ENCODE results near the gene MED12L.

Gene MED12L

DNA sequence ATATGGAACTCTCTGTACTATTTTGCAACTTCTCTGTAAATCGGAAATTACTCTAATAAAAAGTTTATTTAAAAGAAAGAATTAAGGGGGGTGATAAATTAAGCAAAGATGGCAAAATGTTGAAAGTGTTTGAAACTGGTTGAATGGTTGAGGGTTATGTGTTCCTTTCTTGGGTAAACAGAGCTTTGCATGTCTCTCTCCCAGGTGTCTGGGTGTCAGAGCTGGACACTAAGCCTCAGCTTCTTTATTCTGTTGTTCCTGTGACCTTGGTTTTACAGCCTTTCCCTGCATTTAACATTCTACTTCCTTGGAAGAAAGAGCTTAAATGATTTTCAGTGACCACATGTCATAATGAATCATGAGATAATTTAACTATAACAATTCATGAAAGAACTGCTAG is 110.4 kb downstream of the MED12L start:
- Mint-ChIP-seq H3K9me3 (no peaks in the 10 kb centered on the region), H3K27ac (no peak overlapping the region), H3K27me3 (ENCODE audit: low read depth) (no peaks in the 10 kb centered on the region), H3K36me3 (ENCODE audit: low read depth) (peaks cover 19% of the 10 kb centered on the region), H3K4me3 (no peak overlapping the region), H3K4me1 (no peaks in the 10 kb centered on the region)
- TF ChIP-seq, protein P1, sequence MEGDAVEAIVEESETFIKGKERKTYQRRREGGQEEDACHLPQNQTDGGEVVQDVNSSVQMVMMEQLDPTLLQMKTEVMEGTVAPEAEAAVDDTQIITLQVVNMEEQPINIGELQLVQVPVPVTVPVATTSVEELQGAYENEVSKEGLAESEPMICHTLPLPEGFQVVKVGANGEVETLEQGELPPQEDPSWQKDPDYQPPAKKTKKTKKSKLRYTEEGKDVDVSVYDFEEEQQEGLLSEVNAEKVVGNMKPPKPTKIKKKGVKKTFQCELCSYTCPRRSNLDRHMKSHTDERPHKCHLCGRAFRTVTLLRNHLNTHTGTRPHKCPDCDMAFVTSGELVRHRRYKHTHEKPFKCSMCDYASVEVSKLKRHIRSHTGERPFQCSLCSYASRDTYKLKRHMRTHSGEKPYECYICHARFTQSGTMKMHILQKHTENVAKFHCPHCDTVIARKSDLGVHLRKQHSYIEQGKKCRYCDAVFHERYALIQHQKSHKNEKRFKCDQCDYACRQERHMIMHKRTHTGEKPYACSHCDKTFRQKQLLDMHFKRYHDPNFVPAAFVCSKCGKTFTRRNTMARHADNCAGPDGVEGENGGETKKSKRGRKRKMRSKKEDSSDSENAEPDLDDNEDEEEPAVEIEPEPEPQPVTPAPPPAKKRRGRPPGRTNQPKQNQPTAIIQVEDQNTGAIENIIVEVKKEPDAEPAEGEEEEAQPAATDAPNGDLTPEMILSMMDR (IDR thresholded peaks at IDR 0.05; ENCODE audit: unreplicated experiment in 3 of 3) = no peak

DNA sequence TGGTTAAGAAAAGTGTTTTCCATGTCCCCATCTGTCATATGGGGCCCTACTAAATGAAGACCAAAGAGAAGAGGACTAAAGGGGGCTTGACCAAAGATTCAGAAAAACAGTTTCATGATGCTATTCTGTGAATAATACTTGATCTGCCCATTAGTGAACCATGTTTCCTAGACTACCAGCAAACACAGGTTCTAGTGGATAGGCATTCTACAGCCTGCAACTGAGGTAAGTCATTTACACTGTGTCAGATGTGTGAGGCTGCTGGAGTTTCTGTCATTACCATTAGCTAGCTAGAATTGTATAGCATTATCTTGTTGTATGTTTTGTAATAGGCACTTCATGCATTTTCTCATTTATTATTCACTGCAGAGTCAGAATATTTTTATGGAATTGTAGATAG is 111.0 kb downstream of the MED12L start:
- H3K4me1 Mint-ChIP-seq = no peaks in the 10 kb centered on the region
- no peaks in the 10 kb centered on the region for H3K9me3 Mint-ChIP-seq
- no peak overlapping the region for H3K27ac Mint-ChIP-seq
- H3K4me3 Mint-ChIP-seq = no peak overlapping the region
- no peaks in the 10 kb centered on the region for H3K27me3 Mint-ChIP-seq (ENCODE audit: low read depth)
- H3K36me3 Mint-ChIP-seq (ENCODE audit: low read depth) = peaks cover 13% of the 10 kb centered on the region
- TF ChIP-seq, protein P1 (IDR thresholded peaks at IDR 0.05; ENCODE audit: unreplicated experiment in 3 of 3) = no peak

GRCh38 chr3:151197228-151197627 is 111.8 kb downstream of the MED12L start:
- H3K9me3 Mint-ChIP-seq = no peaks in the 10 kb centered on the region
- no peaks in the 10 kb centered on the region for H3K27me3 Mint-ChIP-seq (ENCODE audit: low read depth)
- no peak overlapping the region for H3K4me3 Mint-ChIP-seq
- H3K27ac Mint-ChIP-seq = no peak overlapping the region
- peaks cover 13% of the 10 kb centered on the region for H3K36me3 Mint-ChIP-seq (ENCODE audit: low read depth)
- TF ChIP-seq, protein P1 (IDR thresholded peaks at IDR 0.05; ENCODE audit: unreplicated experiment in 3 of 3) = no peak
- no peaks in the 10 kb centered on the region for H3K4me1 Mint-ChIP-seq

DNA sequence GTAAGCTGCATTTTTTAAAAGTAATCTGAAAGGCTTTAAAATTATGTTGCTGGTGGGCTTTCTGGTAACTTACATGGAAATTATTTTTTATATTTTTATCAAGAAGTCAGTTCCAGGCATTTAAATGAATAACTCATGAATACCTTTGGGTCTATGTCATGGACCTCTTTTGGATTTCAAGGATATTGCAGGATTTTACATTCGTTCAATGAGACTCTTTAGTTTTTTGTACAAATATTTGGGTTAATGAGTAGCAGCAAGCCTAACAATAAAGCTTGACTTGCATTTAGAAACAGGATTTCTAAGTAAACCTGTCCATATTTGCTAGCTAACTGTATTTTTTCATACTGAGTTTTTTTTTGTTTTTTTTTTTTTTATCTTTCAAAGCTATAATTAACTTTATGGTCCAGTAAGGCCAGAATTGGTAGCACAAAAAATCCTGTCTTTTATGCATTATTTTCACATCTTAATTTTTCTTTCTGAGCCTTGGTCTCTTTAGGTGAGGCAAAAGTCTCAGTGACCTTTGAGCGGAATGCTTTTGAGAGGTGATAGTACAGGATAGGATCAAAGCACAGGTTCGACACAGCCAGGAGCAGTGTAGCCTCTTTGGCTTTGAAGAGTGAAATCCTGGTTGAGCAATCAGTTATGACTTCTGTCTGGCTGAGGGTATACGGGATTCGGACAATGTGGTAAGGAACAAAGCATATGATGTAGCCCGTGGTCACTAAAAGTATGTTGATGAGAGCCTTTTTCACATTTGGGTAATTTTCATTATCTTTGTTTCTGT is 112.7 kb downstream of the MED12L start:
- TF ChIP-seq, protein P1 (IDR thresholded peaks at IDR 0.05; ENCODE audit: unreplicated experiment in 3 of 3) = no peak
- no peaks in the 10 kb centered on the region for H3K27me3 Mint-ChIP-seq (ENCODE audit: low read depth)
- no peaks in the 10 kb centered on the region for H3K9me3 Mint-ChIP-seq
- H3K36me3 Mint-ChIP-seq (ENCODE audit: low read depth) = peaks cover 12% of the 10 kb centered on the region
- H3K27ac Mint-ChIP-seq = peak overlapping the region in 2 of 3 experiments; percentile 68 to 88
- no peak overlapping the region for H3K4me3 Mint-ChIP-seq
- no peaks in the 10 kb centered on the region for H3K4me1 Mint-ChIP-seq

GRCh38 chr3:151198849-151199248 is 113.4 kb downstream of the MED12L start:
- TF ChIP-seq, protein P1 (IDR thresholded peaks at IDR 0.05; ENCODE audit: unreplicated experiment in 3 of 3) = no peak
- Mint-ChIP-seq H3K27ac (no peak overlapping the region), H3K36me3 (ENCODE audit: low read depth) (peaks cover 9% of the 10 kb centered on the region), H3K9me3 (no peaks in the 10 kb centered on the region), H3K4me3 (no peak overlapping the region), H3K4me1 (no peaks in the 10 kb centered on the region), H3K27me3 (ENCODE audit: low read depth) (no peaks in the 10 kb centered on the region)

Measured in nephron (organoid).